ENCODE measurements around the gene CCDC97.

The CCDC97 gene

GRCh38 chr19:41320185-41320518, 10.2 kb downstream of the CCDC97 start:
- no peak for DNase-seq (ENCODE audit: low spot score)

GRCh38 chr19:41320568-41320967, 10.6 kb downstream of the CCDC97 start:
- DNase-seq (ENCODE audit: low spot score), result no peak

GRCh38 chr19:41321204-41321599, 11.2 kb downstream of the CCDC97 start:
- DNase-seq (ENCODE audit: low spot score), result no peak

GRCh38 chr19:41321600-41322270, 11.8 kb downstream of the CCDC97 start:
- peak; percentile 85 for DNase-seq (ENCODE audit: low spot score)

- no peak for DNase-seq (ENCODE audit: low spot score)
Measured at GRCh38 chr19:41322451-41322850, 12.5 kb downstream of the CCDC97 start.

GRCh38 chr19:41323023-41323422, 13.1 kb downstream of the CCDC97 start:
- DNase-seq (ENCODE audit: low spot score), result no peak

GRCh38 chr19:41323430-41324125, 13.6 kb downstream of the CCDC97 start:
- DNase-seq (ENCODE audit: low spot score), result no peak

- DNase-seq (ENCODE audit: low spot score), result no peak
Measured at GRCh38 chr19:41324231-41324702, 14.3 kb downstream of the CCDC97 start.

GRCh38 chr19:41324921-41325639, 15.1 kb downstream of the CCDC97 start:
- peak; percentile 69 for DNase-seq (ENCODE audit: low spot score)

GRCh38 chr19:41325640-41325946, 15.6 kb downstream of the CCDC97 start:
- no peak for DNase-seq (ENCODE audit: low spot score)

GRCh38 chr19:41325947-41326706, 16.2 kb downstream of the CCDC97 start:
- peak; percentile 68 for DNase-seq (ENCODE audit: low spot score)

- no peak for DNase-seq (ENCODE audit: low spot score)
Measured at GRCh38 chr19:41327076-41327575, 17.2 kb downstream of the CCDC97 start.

GRCh38 chr19:41327576-41328156, 17.7 kb downstream of the CCDC97 start:
- DNase-seq (ENCODE audit: low spot score), result no peak

GRCh38 chr19:41328157-41328841, 18.3 kb downstream of the CCDC97 start:
- no peak for DNase-seq (ENCODE audit: low spot score)

GRCh38 chr19:41328842-41329225, 18.9 kb downstream of the CCDC97 start:
- DNase-seq (ENCODE audit: low spot score), result no peak

GRCh38 chr19:41330481-41330880, 20.5 kb downstream of the CCDC97 start:
- no peak for DNase-seq (ENCODE audit: low spot score)

- DNase-seq (ENCODE audit: low spot score), result no peak
Measured at GRCh38 chr19:41330946-41331678, 21.1 kb downstream of the CCDC97 start.

GRCh38 chr19:41332000-41332399, 22.0 kb downstream of the CCDC97 start:
- DNase-seq (ENCODE audit: low spot score), result no peak

- no peak for DNase-seq (ENCODE audit: low spot score)
Measured at GRCh38 chr19:41332468-41332867, 22.5 kb downstream of the CCDC97 start.

- DNase-seq (ENCODE audit: low spot score), result no peak
Measured at GRCh38 chr19:41334793-41335192, 24.8 kb downstream of the CCDC97 start.

GRCh38 chr19:41335467-41335866, 25.5 kb downstream of the CCDC97 start:
- DNase-seq (ENCODE audit: low spot score), result no peak
